ENCODE results near the gene TSC22D1.

DNA sequence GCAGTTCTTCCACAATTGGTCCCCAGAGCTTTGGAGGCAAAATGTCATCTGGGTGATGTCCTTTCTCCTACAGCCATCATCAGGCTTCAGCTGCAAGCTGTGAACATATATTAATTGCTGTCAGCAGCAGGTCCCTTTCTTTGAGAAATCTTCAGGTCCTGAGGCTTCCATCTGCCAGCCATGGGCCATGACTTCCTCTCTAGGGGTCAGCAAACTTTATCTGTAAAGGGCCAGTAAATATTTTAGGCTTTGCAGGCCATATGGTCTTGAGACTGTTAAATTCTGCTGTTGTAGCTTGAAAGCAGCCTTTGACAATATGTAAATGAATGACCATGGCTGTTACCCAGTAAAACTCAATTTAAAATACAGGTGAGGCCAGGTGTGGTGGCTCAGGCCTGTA is 175.4 kb downstream of the TSC22D1 start:
- TF ChIP-seq, protein P1, sequence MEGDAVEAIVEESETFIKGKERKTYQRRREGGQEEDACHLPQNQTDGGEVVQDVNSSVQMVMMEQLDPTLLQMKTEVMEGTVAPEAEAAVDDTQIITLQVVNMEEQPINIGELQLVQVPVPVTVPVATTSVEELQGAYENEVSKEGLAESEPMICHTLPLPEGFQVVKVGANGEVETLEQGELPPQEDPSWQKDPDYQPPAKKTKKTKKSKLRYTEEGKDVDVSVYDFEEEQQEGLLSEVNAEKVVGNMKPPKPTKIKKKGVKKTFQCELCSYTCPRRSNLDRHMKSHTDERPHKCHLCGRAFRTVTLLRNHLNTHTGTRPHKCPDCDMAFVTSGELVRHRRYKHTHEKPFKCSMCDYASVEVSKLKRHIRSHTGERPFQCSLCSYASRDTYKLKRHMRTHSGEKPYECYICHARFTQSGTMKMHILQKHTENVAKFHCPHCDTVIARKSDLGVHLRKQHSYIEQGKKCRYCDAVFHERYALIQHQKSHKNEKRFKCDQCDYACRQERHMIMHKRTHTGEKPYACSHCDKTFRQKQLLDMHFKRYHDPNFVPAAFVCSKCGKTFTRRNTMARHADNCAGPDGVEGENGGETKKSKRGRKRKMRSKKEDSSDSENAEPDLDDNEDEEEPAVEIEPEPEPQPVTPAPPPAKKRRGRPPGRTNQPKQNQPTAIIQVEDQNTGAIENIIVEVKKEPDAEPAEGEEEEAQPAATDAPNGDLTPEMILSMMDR (IDR thresholded peaks at IDR 0.05) = no peak
- no peak for TF ChIP-seq POLR2A (IDR thresholded peaks at IDR 0.05)
